DMS 273 (cell line): ENCODE results near the gene MRTFB.
"Not testable (repeated sequence)": the region's sequence is repeated elsewhere in the genome, so short reads cannot be mapped to it uniquely, and the experiment has no call there.

Experiments
- DNase-seq: peaks from one replicate; lab custom pipeline; 2025; ENCODE audit not compliant: unreplicated experiment; lab: John Stamatoyannopoulos, UW

Gene MRTFB

GRCh38 chr16:14070877-14071575 lies at the start of gene MRTFB:
Gene MRTFB (plus strand): TSS chr16:14071319. CDS start chr16:14140607, 69,288 bp downstream.
- peak; percentile 89 for DNase-seq

- not testable (repeated sequence) for DNase-seq
Measured at GRCh38 chr16:14023526-14023925, 47.6 kb upstream of the MRTFB start.

- no peak for DNase-seq
Measured at GRCh38 chr16:14024283-14024682, 46.8 kb upstream of the MRTFB start.

GRCh38 chr16:14026572-14027285 lies 44.4 kb upstream of the MRTFB start:
- no peak for DNase-seq

GRCh38 chr16:14028202-14028601 lies 42.9 kb upstream of the MRTFB start:
- no peak for DNase-seq

GRCh38 chr16:14029658-14030057 lies 41.5 kb upstream of the MRTFB start:
- no peak for DNase-seq

- DNase-seq = no peak
Measured at GRCh38 chr16:14035092-14035491, 36.0 kb upstream of the MRTFB start.

- DNase-seq = no peak
Measured at GRCh38 chr16:14036889-14037288, 34.2 kb upstream of the MRTFB start.

- no peak for DNase-seq
Measured at GRCh38 chr16:14037960-14038359, 33.2 kb upstream of the MRTFB start.

- DNase-seq = no peak
Measured at GRCh38 chr16:14041164-14041563, 30.0 kb upstream of the MRTFB start.

GRCh38 chr16:14042706-14043105 lies 28.4 kb upstream of the MRTFB start:
- no peak for DNase-seq

- no peak for DNase-seq
Measured at GRCh38 chr16:14043278-14043677, 27.8 kb upstream of the MRTFB start.

- no peak for DNase-seq
Measured at GRCh38 chr16:14043793-14044192, 27.3 kb upstream of the MRTFB start.

- DNase-seq = not testable (repeated sequence)
Measured at GRCh38 chr16:14047121-14047859, 23.8 kb upstream of the MRTFB start.

GRCh38 chr16:14050291-14051027 lies 20.7 kb upstream of the MRTFB start:
- no peak for DNase-seq

GRCh38 chr16:14051103-14051729 lies 19.9 kb upstream of the MRTFB start:
- DNase-seq = no peak

- no peak for DNase-seq
Measured at GRCh38 chr16:14056970-14057369, 14.1 kb upstream of the MRTFB start.

- DNase-seq = no peak
Measured at GRCh38 chr16:14057878-14058382, 13.2 kb upstream of the MRTFB start.

- no peak for DNase-seq
Measured at GRCh38 chr16:14061732-14062259, 9.3 kb upstream of the MRTFB start.

- no peak for DNase-seq
Measured at GRCh38 chr16:14062261-14062660, 8.9 kb upstream of the MRTFB start.
